Right lobe of liver (tissue), 6 donors: ENCODE data around the gene GSG1L. TPM values are rescaled to one million over a fixed set of nuclear protein-coding genes. Genes with fewer than 3 reads are reported as not detected.

ENCODE experiments used
- ATAC-seq, 4 donors: fragments of 200-7000 bp; cut with Tn5 transposase; one replicate each; pipeline ENCODE4 v1.9.1; 2020; ENCODE audit warnings: mild to moderate bottlenecking in 4 of 4, moderate library complexity in 4 of 4
- DNase-seq, 3 donors: peaks; one replicate each; pipeline ENCODE4 v3.0.0-alpha.2; 2020
- H3K27ac ChIP-seq, 3 donors: fragments of 200-600 bp; one replicate each; pipeline ENCODE4 v1.8.0; 2022
- H3K27me3 ChIP-seq, 2 donors: fragments of 200-600 bp; one replicate each; pipeline ENCODE4 v1.8.0; 2022
- H3K36me3 ChIP-seq, 4 donors: fragments of 200-600 bp; sonication (generic) in 1 of 4; one replicate each; pipeline versions ENCODE4 v1.5.1 to v1.8.0; 2017 to 2022; ENCODE audit warnings: control low read depth in 1 of 4
- H3K4me1 ChIP-seq, 4 donors: fragments of 200-600 bp; sonication (generic) in 1 of 4; one replicate each; pipeline versions ENCODE4 v1.5.1 to v1.8.0; 2017 to 2022; ENCODE audit warnings: control low read depth in 1 of 4
- H3K4me3 ChIP-seq, 3 donors: fragments of 200-600 bp; one replicate each; pipeline ENCODE4 v1.8.0; 2022
- H3K9me3 ChIP-seq, 4 donors: fragments of 200-600 bp; sonication (generic) in 1 of 4; one replicate each; pipeline versions ENCODE4 v1.5.1 to v1.8.0; 2017 to 2022; ENCODE audit warnings: control low read depth in 1 of 4
- CTCF ChIP-seq, 4 donors: fragments of 200-600 bp in 3 of 4; fragments of 450-650 bp in 1 of 4; IDR thresholded peaks; one replicate each; pipeline versions ENCODE4 v1.5.1 to v1.8.0; 2016 to 2022; ENCODE audit warnings: antibody characterized with exemption in 4 of 4, mild to moderate bottlenecking in 2 of 4
- POLR2A ChIP-seq: fragments of 450-650 bp; IDR thresholded peaks from one replicate; pipeline ENCODE4 v1.6.1; 2017; ENCODE audit warnings: antibody characterized with exemption, mild to moderate bottlenecking
- WGBS: methylation state at CpG from one replicate; pipeline ENCODE4 v1.1.6; 2018; ENCODE audit warnings: low coverage, low lambda C conversion rate; ENCODE audit not compliant: insufficient coverage; ENCODE audit errors: missing lambda C conversion rate; 5-methylcytosine and 5-hydroxymethylcytosine counted together
- intact Hi-C, 2 donors: fragments of 100-400 bp; cut with DNase I; formaldehyde crosslinking; loops; one replicate each; pipeline versions ENCODE4 v1.11.2 to v1.14.1; 2022
- total RNA-seq, 6 experiments: library from RNA; depleted of rRNA in 2 of 6; stranded (reverse); fragments of >200 nt in 2 of 6; fragmentation: NEBNext Ultra II Directional in 3 of 6; extraction: Animal tissue kit (Norgen Biotek cat#: 25700) in 3 of 6; gene quantifications; one replicate each; pipeline versions ENCODE4 v1.1.0 to v1.2.4, GENCODE V29; 2016 to 2023
- donor health status: DM: no; HTN: yes; CAD: no.
- donor health status: DM: no; HTN: no; CAD: no.
- donor health status: DM: no; HTN: no; CAD: no.
- donor health status: DM: no; HTN: yes; CAD: no.
- donor health status: DM: no; HTN: yes; CAD: no.

GSG1L gene
- total RNA-seq, 6 experiments from 2014 or later = 0.33 TPM; not detected in 5

GRCh38 chr16:27748868-27749546 is 314.5 kb downstream of the GSG1L start:
- DNase-seq (no peak), ATAC-seq (no peak)
- Histone ChIP-seq H3K27me3 (no peaks in the 10 kb centered on the region), H3K9me3 (no peaks in the 10 kb centered on the region), H3K4me1 (no peaks in the 10 kb centered on the region), H3K36me3 (no peaks in the 10 kb centered on the region), H3K27ac (no peak overlapping the region), H3K4me3 (no peak overlapping the region)
- intact Hi-C loops = no loop called here
- 48% methylated on average over 8 of the region's 12 CpGs for WGBS
- TF ChIP-seq CTCF (IDR thresholded peaks at IDR 0.05) = no peak
- TF ChIP-seq POLR2A = no peak

GRCh38 chr16:27747946-27748345 is 315.6 kb downstream of the GSG1L start:
- 87% methylated on average over 8 of the region's 14 CpGs for WGBS
- intact Hi-C loops = no loop called here
- no peak for DNase-seq

GRCh38 chr16:27746076-27746855 is 317.2 kb downstream of the GSG1L start:
- Histone ChIP-seq H3K36me3 (no peaks in the 10 kb centered on the region), H3K27ac (no peak overlapping the region), H3K9me3 (no peaks in the 10 kb centered on the region), H3K27me3 (no peaks in the 10 kb centered on the region), H3K4me3 (no peak overlapping the region), H3K4me1 (no peaks in the 10 kb centered on the region)
- ATAC-seq (no peak), DNase-seq (no peak)
- no peak for TF ChIP-seq POLR2A
- no peak for TF ChIP-seq CTCF (IDR thresholded peaks at IDR 0.05)
- intact Hi-C loops = no loop called here
- WGBS = 93% methylated on average over 10 of the region's 18 CpGs

More at GRCh38 chr16:27747946-27748345, 315.6 kb downstream of the GSG1L start:
- H3K27ac ChIP-seq = no peak overlapping the region
- H3K4me3 ChIP-seq = no peak overlapping the region
- H3K27me3 ChIP-seq = no peaks in the 10 kb centered on the region
- ATAC-seq = no peak
- H3K4me1 ChIP-seq = no peaks in the 10 kb centered on the region
- no peaks in the 10 kb centered on the region for H3K9me3 ChIP-seq
- no peak for TF ChIP-seq CTCF (IDR thresholded peaks at IDR 0.05)
- no peak for TF ChIP-seq POLR2A
- H3K36me3 ChIP-seq = no peaks in the 10 kb centered on the region

- TF ChIP-seq POLR2A = no peak
- no peak for TF ChIP-seq CTCF (IDR thresholded peaks at IDR 0.05)
- ATAC-seq (no peak), DNase-seq (no peak)
- no peaks in the 10 kb centered on the region for H3K36me3 ChIP-seq
- H3K4me3 ChIP-seq = no peak overlapping the region
- no peak overlapping the region for H3K27ac ChIP-seq
- WGBS = 94% methylated on average over 2 of the region's 3 CpGs
- no peaks in the 10 kb centered on the region for H3K9me3 ChIP-seq
- no peaks in the 10 kb centered on the region for H3K4me1 ChIP-seq
- no peaks in the 10 kb centered on the region for H3K27me3 ChIP-seq
- intact Hi-C loops = no loop called here
These were observed 318.2 kb downstream of the GSG1L start for GRCh38 chr16:27745348-27745747.
